Upper lobe of left lung (tissue), 4 donors: ENCODE measurements around the gene PRDM16.

Source experiments
- EP300 ChIP-seq, 4 donors: sonication (generic); formaldehyde crosslinking; IDR thresholded peaks; one replicate each; pipeline ENCODE4 v1.5.1; 2017; ENCODE audit warnings: antibody characterized with exemption in 4 of 4, control low read depth in 2 of 4
- POLR2A ChIP-seq, 4 donors: fragments of 450-650 bp; IDR thresholded peaks; one replicate each; pipeline ENCODE4 v1.5.1; 2016 to 2017; ENCODE audit warnings: antibody characterized with exemption in 4 of 4, mild to moderate bottlenecking in 2 of 4
- POLR2AphosphoS5 ChIP-seq, 2 donors: sonication (generic); formaldehyde crosslinking; IDR thresholded peaks; one replicate each; pipeline ENCODE4 v1.5.1; 2017; ENCODE audit warnings: antibody characterized with exemption in 2 of 2
- TF ChIP-seq, protein P1 (sequence below), 6 experiments: fragments of 450-650 bp in 4 of 6; fragments of 200-600 bp in 2 of 6; sonication (generic) in 2 of 6; IDR thresholded peaks; one replicate each; pipeline ENCODE4 v1.5.1; 2016 to 2019; ENCODE audit warnings: antibody characterized with exemption in 6 of 6

DNA sequence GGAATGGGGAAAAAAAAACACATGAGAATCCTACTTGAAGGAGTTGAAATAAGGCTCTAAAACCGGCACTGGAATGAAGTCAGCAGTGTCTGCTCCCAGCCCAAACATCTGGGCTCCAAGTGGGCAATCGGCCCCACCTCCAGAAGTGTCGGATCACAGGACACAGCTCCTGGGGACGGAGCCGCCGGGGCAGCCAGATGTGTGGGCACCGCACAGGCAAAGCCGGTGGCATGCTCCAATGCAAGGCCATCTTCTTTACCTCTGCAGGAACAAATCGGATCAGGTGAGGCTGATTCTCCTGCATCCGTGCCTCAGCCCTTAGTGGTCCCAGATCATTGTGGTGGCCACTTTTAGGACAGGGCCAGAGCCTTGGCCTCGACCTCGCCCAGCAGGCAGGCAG lies 156.7 kb downstream of the PRDM16 start:
- TF ChIP-seq POLR2A (IDR thresholded peaks at IDR 0.05): no peak
- TF ChIP-seq, protein P1, sequence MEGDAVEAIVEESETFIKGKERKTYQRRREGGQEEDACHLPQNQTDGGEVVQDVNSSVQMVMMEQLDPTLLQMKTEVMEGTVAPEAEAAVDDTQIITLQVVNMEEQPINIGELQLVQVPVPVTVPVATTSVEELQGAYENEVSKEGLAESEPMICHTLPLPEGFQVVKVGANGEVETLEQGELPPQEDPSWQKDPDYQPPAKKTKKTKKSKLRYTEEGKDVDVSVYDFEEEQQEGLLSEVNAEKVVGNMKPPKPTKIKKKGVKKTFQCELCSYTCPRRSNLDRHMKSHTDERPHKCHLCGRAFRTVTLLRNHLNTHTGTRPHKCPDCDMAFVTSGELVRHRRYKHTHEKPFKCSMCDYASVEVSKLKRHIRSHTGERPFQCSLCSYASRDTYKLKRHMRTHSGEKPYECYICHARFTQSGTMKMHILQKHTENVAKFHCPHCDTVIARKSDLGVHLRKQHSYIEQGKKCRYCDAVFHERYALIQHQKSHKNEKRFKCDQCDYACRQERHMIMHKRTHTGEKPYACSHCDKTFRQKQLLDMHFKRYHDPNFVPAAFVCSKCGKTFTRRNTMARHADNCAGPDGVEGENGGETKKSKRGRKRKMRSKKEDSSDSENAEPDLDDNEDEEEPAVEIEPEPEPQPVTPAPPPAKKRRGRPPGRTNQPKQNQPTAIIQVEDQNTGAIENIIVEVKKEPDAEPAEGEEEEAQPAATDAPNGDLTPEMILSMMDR (IDR thresholded peaks at IDR 0.05): no peak
- no peak for TF ChIP-seq POLR2AphosphoS5 (IDR thresholded peaks at IDR 0.05)
- TF ChIP-seq EP300 (IDR thresholded peaks at IDR 0.05): no peak
